ENCODE data around the gene THAP4. TPM values are rescaled to one million over a fixed set of nuclear protein-coding genes. Genes with fewer than 3 reads are reported as not detected.
"Not testable (repeated sequence)": the region's sequence is repeated elsewhere in the genome, so short reads cannot be mapped to it uniquely, and the experiment has no call there.

THAP4 gene
- total RNA-seq, 2 experiments from 2014 or later: 36.4 to 38.8 TPM

- no peaks in the 10 kb centered on the region for H3K27me3 Mint-ChIP-seq (ENCODE audit: low read depth)
- intact Hi-C loops (cut with micrococcal nuclease): loop anchor here (5.0 kb wide), 1 partner anchor 521 kb away; no protein-coding TSS in a partner anchor
- CTCF ChIA-PET: interaction anchor here (0.6 to 1.3 kb wide), 3 partner anchors 92 to 366 kb away, joined by 3 read pairs; no protein-coding TSS in a partner anchor
- H3K4me1 Mint-ChIP-seq (ENCODE audit: low read depth): no peaks in the 10 kb centered on the region
- no peak overlapping the region for H3K27ac Mint-ChIP-seq
- no peak for DNase-seq
- no peaks in the 10 kb centered on the region for H3K9me3 Mint-ChIP-seq
- peaks cover 16% of the 10 kb centered on the region for H3K36me3 Mint-ChIP-seq (ENCODE audit: low read depth)
- no peak overlapping the region for H3K4me3 Mint-ChIP-seq
Measured at GRCh38 chr2:241598487-241598886, 38.5 kb downstream of the THAP4 start.

DNA sequence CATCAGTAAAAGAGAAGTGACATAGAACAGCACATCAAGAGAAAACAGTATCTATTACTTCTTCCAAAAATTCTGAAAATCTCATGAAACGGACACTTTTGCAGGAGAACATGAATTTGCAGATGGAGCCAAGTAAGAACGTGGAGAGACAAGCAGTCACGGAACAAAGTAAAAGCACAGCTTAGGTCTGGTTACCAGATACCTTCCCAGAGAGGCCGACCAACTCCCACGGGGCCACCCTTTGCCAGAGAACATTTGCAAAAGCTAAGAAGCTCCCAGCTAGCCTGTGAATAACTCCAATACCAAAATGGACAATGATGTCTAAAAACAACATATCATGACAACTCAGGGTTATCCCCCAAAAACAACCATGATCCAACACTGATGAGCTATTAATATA is 38.9 kb downstream of the THAP4 start:
- intact Hi-C loops (cut with micrococcal nuclease): loop anchor here (5.0 kb wide), 1 partner anchor 521 kb away; no protein-coding TSS in a partner anchor
- Mint-ChIP-seq H3K27ac (no peak overlapping the region), H3K9me3 (no peaks in the 10 kb centered on the region), H3K4me3 (no peak overlapping the region), H3K4me1 (ENCODE audit: low read depth) (no peaks in the 10 kb centered on the region), H3K36me3 (ENCODE audit: low read depth) (peaks cover 18% of the 10 kb centered on the region), H3K27me3 (ENCODE audit: low read depth) (no peaks in the 10 kb centered on the region)
- DNase-seq: no peak
- CTCF ChIA-PET: interaction anchor here (0.6 to 1.3 kb wide), 3 partner anchors 92 to 365 kb away, joined by 3 read pairs; no protein-coding TSS in a partner anchor

GRCh38 chr2:241597561-241597960 is 39.4 kb downstream of the THAP4 start:
- CTCF ChIA-PET: interaction anchor here (0.9 kb wide), 1 partner anchor 154 kb away, joined by 3 read pairs; no protein-coding TSS in a partner anchor
- H3K27me3 Mint-ChIP-seq (ENCODE audit: low read depth): no peaks in the 10 kb centered on the region
- H3K4me3 Mint-ChIP-seq: no peak overlapping the region
- H3K9me3 Mint-ChIP-seq: no peaks in the 10 kb centered on the region
- H3K4me1 Mint-ChIP-seq (ENCODE audit: low read depth): no peaks in the 10 kb centered on the region
- peaks cover 18% of the 10 kb centered on the region for H3K36me3 Mint-ChIP-seq (ENCODE audit: low read depth)
- no peak for DNase-seq
- intact Hi-C loops (cut with micrococcal nuclease): loop anchor here (5.0 kb wide), 1 partner anchor 520 kb away; no protein-coding TSS in a partner anchor
- no peak overlapping the region for H3K27ac Mint-ChIP-seq

- Mint-ChIP-seq H3K9me3 (no peaks in the 10 kb centered on the region), H3K27me3 (ENCODE audit: low read depth) (no peaks in the 10 kb centered on the region), H3K27ac (no peak overlapping the region), H3K4me3 (no peak overlapping the region), H3K4me1 (ENCODE audit: low read depth) (no peaks in the 10 kb centered on the region), H3K36me3 (ENCODE audit: low read depth) (peaks cover 12% of the 10 kb centered on the region)
- intact Hi-C loops (cut with micrococcal nuclease): loop anchor here (5.0 kb wide), 1 partner anchor 518 kb away; no protein-coding TSS in a partner anchor
- CTCF ChIA-PET: interaction anchor here (0.6 kb wide), 1 partner anchor 12 kb away, joined by 3 read pairs; no protein-coding TSS in a partner anchor
- no peak for DNase-seq
Measured at GRCh38 chr2:241595600-241596140, 41.3 kb downstream of the THAP4 start.

DNA sequence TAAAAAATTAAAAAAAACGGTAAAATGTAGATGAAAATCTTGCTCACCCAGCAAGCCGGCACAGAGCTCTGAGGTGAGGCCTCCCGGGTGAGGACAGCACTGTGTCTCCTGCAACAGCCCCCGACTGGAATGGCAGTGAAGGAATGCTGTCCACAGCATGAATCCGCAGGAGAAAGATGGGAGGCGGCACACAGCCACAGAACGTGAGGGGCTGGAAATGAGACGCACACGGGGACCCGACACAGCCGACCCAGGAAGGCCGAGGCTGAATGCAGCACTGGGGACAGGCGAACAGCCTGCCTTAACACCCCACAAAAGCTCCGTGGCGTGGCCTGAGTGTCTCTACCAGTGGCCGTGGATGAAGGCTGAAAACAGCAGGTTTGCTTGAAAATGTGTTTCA is 43.7 kb downstream of the THAP4 start:
- Mint-ChIP-seq H3K4me3 (no peak overlapping the region), H3K36me3 (ENCODE audit: low read depth) (peaks cover 18% of the 10 kb centered on the region), H3K4me1 (ENCODE audit: low read depth) (no peaks in the 10 kb centered on the region), H3K27ac (no peak overlapping the region), H3K9me3 (peaks cover 7% of the 10 kb centered on the region), H3K27me3 (ENCODE audit: low read depth) (no peaks in the 10 kb centered on the region)
- DNase-seq: no peak
- intact Hi-C loops (cut with micrococcal nuclease): no loop called here
- CTCF ChIA-PET: no interaction called here

DNA sequence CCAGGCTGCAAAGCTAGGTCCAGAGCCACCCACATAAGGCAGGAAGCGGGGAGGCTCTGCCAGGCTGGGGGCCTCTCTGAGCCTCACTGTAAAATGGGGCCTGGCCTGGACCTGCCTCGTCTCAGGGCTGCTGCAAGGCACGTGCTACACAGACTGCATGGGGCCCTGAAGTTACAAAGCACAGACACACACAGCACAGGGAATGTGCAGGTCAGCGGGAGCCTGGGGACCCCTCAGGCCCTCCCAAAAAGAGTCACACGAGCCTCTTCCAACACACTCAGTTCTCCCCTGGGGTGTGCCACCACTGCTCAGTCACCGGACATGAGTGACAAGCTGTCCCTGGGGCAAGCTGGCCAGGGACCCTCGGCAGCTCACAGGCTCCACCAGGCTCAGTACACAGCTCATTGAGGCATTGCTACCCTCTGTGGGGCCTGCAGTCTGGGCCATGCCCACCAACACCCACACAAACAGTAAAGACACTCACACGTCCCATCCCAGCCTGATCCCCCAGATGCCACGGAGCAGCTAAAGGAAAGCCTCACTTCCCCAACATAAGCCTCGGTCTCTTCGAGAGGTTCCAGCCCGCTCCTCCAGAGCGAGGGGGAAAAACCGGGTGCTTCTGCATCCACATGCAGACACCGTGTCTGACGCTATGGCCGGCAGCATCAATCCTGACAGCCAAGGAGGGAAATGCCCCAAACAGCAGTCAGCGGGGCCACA is 44.7 kb downstream of the THAP4 start:
- H3K9me3 Mint-ChIP-seq: peaks cover 10% of the 10 kb centered on the region
- intact Hi-C loops (cut with micrococcal nuclease): no loop called here
- DNase-seq: no peak
- no peak overlapping the region for H3K4me3 Mint-ChIP-seq
- H3K27me3 Mint-ChIP-seq (ENCODE audit: low read depth): no peaks in the 10 kb centered on the region
- H3K4me1 Mint-ChIP-seq (ENCODE audit: low read depth): no peaks in the 10 kb centered on the region
- CTCF ChIA-PET: no interaction called here
- H3K36me3 Mint-ChIP-seq (ENCODE audit: low read depth): peaks cover 19% of the 10 kb centered on the region
- H3K27ac Mint-ChIP-seq: no peak overlapping the region

DNA sequence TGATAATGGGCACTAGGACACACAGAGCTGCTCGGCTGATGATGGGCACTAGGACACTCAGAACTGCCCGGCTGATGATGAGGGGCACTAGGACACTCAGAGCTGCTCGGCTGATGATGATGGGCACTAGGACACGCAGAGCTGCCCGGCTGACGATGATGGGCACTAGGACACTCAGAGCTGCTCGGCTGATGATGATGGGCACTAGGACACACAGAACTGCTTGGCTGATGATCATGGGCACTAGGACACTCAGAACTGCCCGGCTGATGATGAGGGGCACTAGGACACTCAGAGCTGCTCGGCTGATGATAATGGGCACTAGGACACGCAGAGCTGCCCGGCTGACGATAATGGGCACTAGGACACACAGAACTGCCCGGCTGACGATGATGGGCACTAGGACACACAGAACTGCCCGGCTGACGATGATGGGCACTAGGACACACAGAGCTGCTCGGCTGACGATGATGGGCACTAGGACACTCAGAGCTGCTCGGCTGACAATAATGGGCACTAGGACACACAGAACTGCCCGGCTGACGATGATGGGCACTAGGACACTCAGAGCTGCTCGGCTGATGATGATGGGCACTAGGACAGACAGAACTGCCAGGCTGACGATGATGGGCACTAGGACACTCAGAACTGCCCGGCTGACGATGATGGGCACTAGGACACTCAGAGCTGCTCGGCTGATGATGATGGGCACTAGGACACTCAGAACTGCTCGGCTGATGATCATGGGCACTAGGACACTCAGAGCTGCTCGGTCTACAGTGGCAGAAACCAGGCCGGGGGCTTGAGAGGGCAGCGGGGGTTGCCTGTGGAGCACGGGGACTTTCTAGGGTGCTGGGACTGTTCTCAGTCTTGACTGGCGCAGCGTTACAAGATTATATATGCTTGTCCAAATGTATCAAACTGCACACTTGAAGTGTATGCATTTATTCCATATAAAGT is 46.2 kb downstream of the THAP4 start:
- H3K4me3 Mint-ChIP-seq; H3K4me1 Mint-ChIP-seq (ENCODE audit: low read depth); H3K27me3 Mint-ChIP-seq (ENCODE audit: low read depth); DNase-seq; intact Hi-C loops (cut with micrococcal nuclease); H3K27ac Mint-ChIP-seq: not testable (repeated sequence)
- CTCF ChIA-PET: interaction anchor here (1.2 kb wide), 1 partner anchor 10 kb away, joined by 3 read pairs; no protein-coding TSS in a partner anchor
- peaks cover 33% of the 10 kb centered on the region for H3K36me3 Mint-ChIP-seq (ENCODE audit: low read depth)
- H3K9me3 Mint-ChIP-seq: peaks cover 21% of the 10 kb centered on the region

- H3K9me3 Mint-ChIP-seq: peaks cover 21% of the 10 kb centered on the region
- CTCF ChIA-PET: interaction anchor here (1.2 kb wide), 1 partner anchor 10 kb away, joined by 3 read pairs; no protein-coding TSS in a partner anchor
- DNase-seq; H3K4me1 Mint-ChIP-seq (ENCODE audit: low read depth); H3K27ac Mint-ChIP-seq; H3K27me3 Mint-ChIP-seq (ENCODE audit: low read depth); H3K4me3 Mint-ChIP-seq; intact Hi-C loops (cut with micrococcal nuclease): not testable (repeated sequence)
- peaks cover 40% of the 10 kb centered on the region for H3K36me3 Mint-ChIP-seq (ENCODE audit: low read depth)
Measured at GRCh38 chr2:241589863-241590262, 47.1 kb downstream of the THAP4 start.

GRCh38 chr2:241586564-241587264 is 50.2 kb downstream of the THAP4 start:
- Mint-ChIP-seq H3K9me3 (peaks cover 21% of the 10 kb centered on the region), H3K4me3 (no peak overlapping the region), H3K4me1 (ENCODE audit: low read depth) (no peaks in the 10 kb centered on the region), H3K27me3 (ENCODE audit: low read depth) (no peaks in the 10 kb centered on the region), H3K36me3 (ENCODE audit: low read depth) (peaks cover 59% of the 10 kb centered on the region), H3K27ac (no peak overlapping the region)
- DNase-seq: no peak
- CTCF ChIA-PET: interaction anchor here (0.7 kb wide), 1 partner anchor 96 kb away, joined by 3 read pairs; no protein-coding TSS in a partner anchor
- intact Hi-C loops (cut with micrococcal nuclease): no loop called here

GRCh38 chr2:241584436-241584835 is 52.5 kb downstream of the THAP4 start:
- Mint-ChIP-seq H3K27ac (no peak overlapping the region), H3K36me3 (ENCODE audit: low read depth) (peaks cover 59% of the 10 kb centered on the region), H3K4me1 (ENCODE audit: low read depth) (no peaks in the 10 kb centered on the region), H3K4me3 (no peak overlapping the region), H3K27me3 (ENCODE audit: low read depth) (no peaks in the 10 kb centered on the region), H3K9me3 (peaks cover 21% of the 10 kb centered on the region)
- intact Hi-C loops (cut with micrococcal nuclease): no loop called here
- CTCF ChIA-PET: no interaction called here
- no peak for DNase-seq

DNA sequence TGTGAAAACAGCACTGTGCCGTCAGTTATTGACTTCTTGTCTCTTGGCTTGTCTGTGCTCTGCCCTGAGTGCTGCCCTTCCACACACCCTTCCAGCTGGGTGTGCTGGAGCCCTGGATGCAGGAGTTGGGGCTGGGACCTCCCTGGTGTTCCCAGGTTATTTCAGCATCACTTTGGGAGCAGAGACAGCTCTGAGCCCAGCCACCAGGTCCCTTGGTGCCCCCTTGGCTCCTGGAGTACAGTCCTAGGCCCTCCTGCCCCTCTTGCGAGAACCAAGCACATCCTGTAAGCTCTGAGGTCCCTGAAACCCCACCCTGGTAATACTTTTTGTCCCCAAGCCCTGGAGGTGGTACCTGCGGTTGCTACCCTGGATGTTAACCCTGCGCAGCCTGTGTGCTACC is 54.2 kb downstream of the THAP4 start:
- Mint-ChIP-seq H3K4me1 (ENCODE audit: low read depth) (no peaks in the 10 kb centered on the region), H3K36me3 (ENCODE audit: low read depth) (peaks cover 46% of the 10 kb centered on the region), H3K27ac (no peak overlapping the region), H3K9me3 (peaks cover 13% of the 10 kb centered on the region), H3K27me3 (ENCODE audit: low read depth) (no peaks in the 10 kb centered on the region), H3K4me3 (no peak overlapping the region)
- no peak for DNase-seq
- CTCF ChIA-PET: interaction anchor here (0.7 kb wide), 1 partner anchor 13 kb away, joined by 3 read pairs; no protein-coding TSS in a partner anchor
- intact Hi-C loops (cut with micrococcal nuclease): no loop called here

Measured in activated naive CD4-positive, alpha-beta T cell treated with anti-CD3 and anti-CD28 coated beads for 36 hours (primary cell).